Smooth muscle cell (in vitro differentiated cells): ENCODE results near the gene SERPINB5. TPM values are rescaled to one million over a fixed set of nuclear protein-coding genes. Genes with fewer than 3 reads are reported as not detected.

Experiments used
- DNase-seq: peaks from one replicate; lab custom pipeline; 2025; ENCODE audit not compliant: unreplicated experiment; lab: John Stamatoyannopoulos, UW
- H2AFZ ChIP-seq: fragments of 200-600 bp; sonication (generic); 2 replicates; pipeline ENCODE4 v1.6.0; 2016; ENCODE audit warnings: antibody characterized with exemption, low read depth, mild to moderate bottlenecking
- H3F3A ChIP-seq: fragments of 200-600 bp; sonication (generic); 2 replicates; pipeline ENCODE4 v1.6.0; 2017; ENCODE audit warnings: antibody characterized with exemption, low read depth
- H3K27ac ChIP-seq: fragments of 200-600 bp; sonication (generic); 2 replicates; pipeline ENCODE4 v1.5.1; 2016; ENCODE audit warnings: low read depth, mild to moderate bottlenecking
- H3K27me3 ChIP-seq: fragments of 200-600 bp; sonication (generic); 2 replicates; pipeline ENCODE4 v1.6.1; 2016; ENCODE audit warnings: low read depth, mild to moderate bottlenecking
- H3K36me3 ChIP-seq: fragments of 200-600 bp; sonication (generic); 2 replicates; pipeline ENCODE4 v1.5.1; 2016; ENCODE audit warnings: low read depth
- H3K4me1 ChIP-seq: fragments of 200-600 bp; sonication (generic); 2 replicates; pipeline ENCODE4 v1.5.1; 2016; ENCODE audit warnings: low read depth
- H3K4me2 ChIP-seq: fragments of 200-600 bp; sonication (generic); 2 replicates; pipeline ENCODE4 v1.6.0; 2016; ENCODE audit warnings: mild to moderate bottlenecking
- H3K4me3 ChIP-seq: fragments of 200-600 bp; sonication (generic); 2 replicates; pipeline ENCODE4 v1.5.1; 2016; ENCODE audit warnings: mild to moderate bottlenecking
- H3K79me2 ChIP-seq: fragments of 200-600 bp; sonication (generic); 2 replicates; pipeline ENCODE4 v1.6.0; 2016; ENCODE audit warnings: low read depth, mild to moderate bottlenecking
- H3K9ac ChIP-seq: fragments of 200-600 bp; sonication (generic); 2 replicates; pipeline ENCODE4 v1.6.0; 2016; ENCODE audit warnings: low read depth
- H3K9me3 ChIP-seq: fragments of 200-600 bp; sonication (generic); replicated peaks from 2 replicates; pipeline ENCODE4 v1.5.1; 2016; ENCODE audit warnings: low read depth
- H4K20me1 ChIP-seq: fragments of 200-600 bp; sonication (generic); 2 replicates; pipeline ENCODE4 v1.6.0; 2016; ENCODE audit warnings: low read depth
- CTCF ChIP-seq: fragments of 200-600 bp; sonication (generic); IDR thresholded peaks from 2 replicates; pipeline ENCODE4 v1.5.1; 2017; ENCODE audit warnings: borderline replicate concordance, mild to moderate bottlenecking, antibody characterized with exemption; ENCODE audit not compliant: insufficient read depth, poor library complexity, severe bottlenecking
- WGBS: methylation state at CpG from one replicate; pipeline ENCODE4 v1.1.7; 2016; ENCODE audit warnings: low lambda C conversion rate; 5-methylcytosine and 5-hydroxymethylcytosine counted together
- polyA plus RNA-seq: library from polyadenylated mRNA; unstranded; fragments of >200 nt; fragmentation: Nextera tagmentation; extraction: Ambion mirVana; gene quantifications from 2 replicates; pipeline ENCODE4 v1.2.1, GENCODE V29; 2016
- total RNA-seq: library from RNA; depleted of rRNA; stranded (reverse); fragments of >200 nt; gene quantifications from 2 replicates; pipeline ENCODE4 v1.2.3, GENCODE V29; 2014

SERPINB5 gene
- total and polyA plus RNA-seq, 2 experiments from 2014 or later, result 7.6 to 26.8 TPM

DNA sequence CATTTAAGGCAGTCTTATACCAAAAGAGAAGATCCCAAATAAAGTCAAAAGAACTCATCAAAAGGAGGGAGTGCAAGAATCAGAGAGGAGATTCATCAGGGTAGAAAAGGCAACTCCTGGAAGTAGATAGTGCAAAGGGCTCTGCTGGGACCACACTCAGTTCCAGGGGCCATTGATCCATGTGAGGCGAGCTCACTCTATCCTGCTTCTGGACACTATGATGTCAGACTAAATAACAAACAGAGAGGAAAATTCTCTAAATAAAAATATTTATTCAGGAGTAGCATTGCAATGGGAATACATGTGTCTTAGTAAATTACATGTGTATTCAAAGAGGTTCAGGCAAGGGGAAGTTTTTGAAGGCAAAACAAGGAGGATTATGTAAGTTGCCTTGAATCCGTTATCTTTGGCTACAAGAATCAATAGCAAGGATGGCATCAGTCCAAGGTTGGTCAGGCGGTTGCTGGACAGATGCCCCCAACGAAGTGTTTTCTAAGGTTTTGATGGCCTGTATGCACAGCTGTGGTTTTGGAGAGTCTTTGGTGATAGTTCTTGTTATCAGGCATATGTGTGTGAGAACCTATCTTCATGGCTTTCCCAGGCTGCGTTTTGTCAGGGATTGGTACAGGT, 52.2 kb downstream of the SERPINB5 start:
- no peak for TF ChIP-seq CTCF
- H2AFZ ChIP-seq, result no peak overlapping the region
- no peak for DNase-seq

DNA sequence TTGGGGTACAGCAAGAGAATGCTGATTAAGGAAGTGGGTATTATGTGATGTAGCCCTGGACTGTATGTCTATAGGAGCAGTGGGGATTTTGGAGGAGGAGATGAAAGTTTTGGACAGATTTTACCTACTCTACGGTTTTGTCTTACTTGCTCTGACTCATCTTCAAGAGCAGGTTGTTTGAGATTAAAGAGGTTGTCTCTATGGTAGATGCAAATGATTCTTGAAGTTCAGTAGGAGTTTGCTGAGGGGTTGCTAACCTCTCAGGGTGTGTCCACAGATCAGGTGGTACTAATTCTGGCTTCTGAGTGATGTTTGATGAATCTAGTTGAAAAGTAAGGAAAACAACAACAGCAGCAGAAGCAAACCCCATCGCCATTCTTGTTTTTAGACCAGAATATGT, 55.7 kb downstream of the SERPINB5 start:
- WGBS, result 90% methylated on average over 2 of the region's 2 CpGs

More for the DNA sequence above, 52.2 kb downstream of the SERPINB5 start:
- no peaks in the 10 kb centered on the region for H3K36me3 ChIP-seq
- H3K4me2 ChIP-seq, result no peak overlapping the region
- no peaks in the 10 kb centered on the region for H3K9me3 ChIP-seq
- 91% methylated on average over 5 of the region's 5 CpGs for WGBS
- H3F3A ChIP-seq, result no peaks in the 10 kb centered on the region
- H3K27me3 ChIP-seq, result no peaks in the 10 kb centered on the region
- H3K4me3 ChIP-seq, result no peak overlapping the region
- no peak overlapping the region for H3K27ac ChIP-seq
- no peaks in the 10 kb centered on the region for H4K20me1 ChIP-seq
- no peak overlapping the region for H3K9ac ChIP-seq
- H3K79me2 ChIP-seq, result no peaks in the 10 kb centered on the region
- no peaks in the 10 kb centered on the region for H3K4me1 ChIP-seq

DNA sequence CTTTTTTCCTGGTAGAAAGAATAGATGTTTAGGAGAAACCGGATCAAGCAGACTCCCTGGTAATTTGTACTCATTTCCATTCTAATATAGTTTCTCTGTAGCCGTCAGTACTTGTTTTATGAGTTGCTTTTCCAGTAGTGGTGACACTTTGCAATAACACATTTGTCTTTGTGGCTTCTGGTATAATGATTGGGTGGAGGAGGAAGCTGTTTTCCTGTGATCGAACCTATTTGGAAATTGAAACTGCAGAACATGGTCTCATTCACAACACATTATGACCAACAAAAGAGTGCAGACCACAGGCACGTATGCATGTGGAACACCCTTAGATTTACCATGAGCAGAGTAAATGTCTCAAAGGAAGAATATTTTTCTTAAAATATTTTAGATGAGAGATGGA, 57.9 kb downstream of the SERPINB5 start:
- no peak overlapping the region for H3K4me2 ChIP-seq
- H3K79me2 ChIP-seq, result no peaks in the 10 kb centered on the region
- H3K27ac ChIP-seq, result peak overlapping the region; percentile 11
- no peaks in the 10 kb centered on the region for H3K4me1 ChIP-seq
- H2AFZ ChIP-seq, result no peak overlapping the region
- H3K36me3 ChIP-seq, result no peaks in the 10 kb centered on the region
- no peaks in the 10 kb centered on the region for H4K20me1 ChIP-seq
- no peak for DNase-seq
- H3K9ac ChIP-seq, result no peak overlapping the region
- TF ChIP-seq CTCF, result no peak
- H3K4me3 ChIP-seq, result no peak overlapping the region
- no peaks in the 10 kb centered on the region for H3K27me3 ChIP-seq
- no peaks in the 10 kb centered on the region for H3F3A ChIP-seq
- WGBS, result 72% methylated on average over 4 of the region's 4 CpGs
- H3K9me3 ChIP-seq, result no peaks in the 10 kb centered on the region

More for the DNA sequence above, 55.7 kb downstream of the SERPINB5 start:
- no peaks in the 10 kb centered on the region for H3K27me3 ChIP-seq
- no peak overlapping the region for H3K9ac ChIP-seq
- DNase-seq, result no peak
- TF ChIP-seq CTCF, result no peak
- H3K9me3 ChIP-seq, result no peaks in the 10 kb centered on the region
- H3K36me3 ChIP-seq, result no peaks in the 10 kb centered on the region
- H3K27ac ChIP-seq, result no peak overlapping the region
- no peaks in the 10 kb centered on the region for H3K4me1 ChIP-seq
- no peaks in the 10 kb centered on the region for H3K79me2 ChIP-seq
- H3F3A ChIP-seq, result no peaks in the 10 kb centered on the region
- no peak overlapping the region for H3K4me3 ChIP-seq
- H2AFZ ChIP-seq, result no peak overlapping the region
- H4K20me1 ChIP-seq, result no peaks in the 10 kb centered on the region
- H3K4me2 ChIP-seq, result no peak overlapping the region

DNA sequence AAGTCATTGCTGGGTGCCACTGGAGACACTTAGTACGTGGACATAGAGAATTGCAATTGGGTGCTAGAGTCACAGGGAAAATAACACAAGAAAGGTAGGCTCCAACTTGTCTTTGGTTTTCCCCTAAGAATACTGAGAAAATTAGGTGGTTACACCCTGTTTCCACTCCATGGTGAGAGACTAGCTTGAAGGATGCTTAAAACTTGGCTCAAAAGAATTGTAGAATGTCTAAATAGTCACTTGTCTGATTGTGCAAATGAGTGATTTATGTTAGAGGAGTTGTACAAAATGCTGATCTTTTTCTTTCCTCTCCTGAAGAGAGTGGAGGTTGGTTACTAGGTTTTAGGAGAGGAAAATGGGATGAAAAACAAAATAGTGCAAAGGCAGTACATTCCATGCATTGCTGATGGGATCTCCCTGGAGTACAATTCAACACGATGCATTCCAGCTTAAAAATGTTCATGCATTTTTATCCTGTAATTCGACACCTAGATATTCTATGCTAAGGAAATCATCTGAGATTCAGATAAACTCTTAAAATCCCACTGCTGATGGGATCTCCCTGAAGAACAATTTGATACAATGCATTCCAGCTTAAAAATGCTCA, 63.2 kb downstream of the SERPINB5 start:
- Histone ChIP-seq H4K20me1 (no peaks in the 10 kb centered on the region), H3K4me2 (no peak overlapping the region), H3K27ac (no peak overlapping the region), H3K36me3 (no peaks in the 10 kb centered on the region), H3K79me2 (no peaks in the 10 kb centered on the region), H3K4me1 (no peaks in the 10 kb centered on the region), H3K4me3 (no peak overlapping the region), H3K9ac (no peak overlapping the region), H2AFZ (no peak overlapping the region), H3K27me3 (no peaks in the 10 kb centered on the region), H3K9me3 (no peaks in the 10 kb centered on the region), H3F3A (no peaks in the 10 kb centered on the region)
- 70% methylated on average over 3 of the region's 3 CpGs for WGBS
- no peak for TF ChIP-seq CTCF
- DNase-seq, result no peak
